ENCODE data around the gene TMEM127. TPM values are rescaled to one million over a fixed set of nuclear protein-coding genes. Genes with fewer than 3 reads are reported as not detected.

Gene TMEM127
- total RNA-seq, 2 donors from 2014 or later: 64.4 to 86.6 TPM

GRCh38 chr2:96212339-96212738 lies 53.5 kb downstream of the TMEM127 start:
- no peak for DNase-seq
- no peak for ATAC-seq
- intact Hi-C loops (cut with DNase I): no loop called here

DNA sequence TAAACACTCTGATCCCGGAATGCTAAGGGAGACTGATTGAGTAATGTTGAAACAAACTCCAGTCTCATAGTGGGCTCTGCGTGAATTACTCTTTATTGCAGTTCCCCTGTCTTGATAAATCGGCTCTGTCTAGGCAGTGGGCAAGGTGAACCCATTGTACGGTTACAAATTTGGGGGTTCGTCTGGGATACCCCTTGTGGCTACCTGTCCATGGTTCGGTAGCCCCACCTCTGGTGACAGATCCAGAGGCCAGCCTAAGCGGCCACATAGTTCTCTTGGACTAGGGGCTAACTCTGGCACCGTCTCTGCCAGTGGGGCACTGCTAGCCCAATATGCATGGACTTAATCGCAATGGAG lies 56.1 kb downstream of the TMEM127 start:
- DNase-seq (no peak), ATAC-seq (no peak)
- intact Hi-C loops (cut with DNase I): loop anchor here in 1 of 2 donors (2.0 kb wide), 1 partner anchor 55 kb away; the partner anchor contains the start of gene TMEM127

DNA sequence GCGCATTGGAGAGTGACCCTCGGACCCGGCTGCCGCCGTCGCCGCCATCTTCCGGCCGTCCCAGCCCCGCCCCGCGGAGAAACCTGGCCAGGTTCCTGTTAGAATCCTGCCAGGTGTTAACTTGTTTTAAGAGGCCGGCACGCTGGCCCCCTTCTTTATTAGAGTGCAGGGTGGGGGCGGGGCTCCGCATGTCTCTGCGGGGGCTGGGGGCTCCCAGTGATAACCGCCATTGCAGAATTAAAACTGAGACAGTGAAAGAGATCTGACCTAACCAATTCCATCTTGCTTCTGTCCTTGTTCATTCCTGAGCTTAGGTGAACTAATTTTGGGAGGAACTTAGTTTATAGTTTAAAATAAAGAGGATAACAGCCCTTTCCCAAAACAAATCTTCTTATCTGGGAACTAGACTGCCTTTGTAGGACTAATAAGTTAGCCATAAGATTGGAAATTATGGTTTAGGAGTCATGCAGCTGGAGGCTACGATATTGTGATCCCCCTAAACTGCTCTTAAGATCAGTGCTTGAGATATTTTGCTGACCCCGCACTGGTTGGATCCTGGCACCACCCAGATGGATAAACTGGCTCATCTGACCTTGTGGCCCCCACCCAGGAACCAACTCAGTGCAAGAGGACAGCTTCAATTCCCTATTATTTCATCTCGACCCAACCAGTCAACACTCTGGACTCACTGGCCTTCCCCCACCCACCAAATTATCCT lies 56.6 kb downstream of the TMEM127 start:
- intact Hi-C loops (cut with DNase I): loop anchor here in 1 of 2 donors (2.0 kb wide), 1 partner anchor 56 kb away; the partner anchor contains the start of gene TMEM127
- no peak for ATAC-seq
- no peak for DNase-seq

DNA sequence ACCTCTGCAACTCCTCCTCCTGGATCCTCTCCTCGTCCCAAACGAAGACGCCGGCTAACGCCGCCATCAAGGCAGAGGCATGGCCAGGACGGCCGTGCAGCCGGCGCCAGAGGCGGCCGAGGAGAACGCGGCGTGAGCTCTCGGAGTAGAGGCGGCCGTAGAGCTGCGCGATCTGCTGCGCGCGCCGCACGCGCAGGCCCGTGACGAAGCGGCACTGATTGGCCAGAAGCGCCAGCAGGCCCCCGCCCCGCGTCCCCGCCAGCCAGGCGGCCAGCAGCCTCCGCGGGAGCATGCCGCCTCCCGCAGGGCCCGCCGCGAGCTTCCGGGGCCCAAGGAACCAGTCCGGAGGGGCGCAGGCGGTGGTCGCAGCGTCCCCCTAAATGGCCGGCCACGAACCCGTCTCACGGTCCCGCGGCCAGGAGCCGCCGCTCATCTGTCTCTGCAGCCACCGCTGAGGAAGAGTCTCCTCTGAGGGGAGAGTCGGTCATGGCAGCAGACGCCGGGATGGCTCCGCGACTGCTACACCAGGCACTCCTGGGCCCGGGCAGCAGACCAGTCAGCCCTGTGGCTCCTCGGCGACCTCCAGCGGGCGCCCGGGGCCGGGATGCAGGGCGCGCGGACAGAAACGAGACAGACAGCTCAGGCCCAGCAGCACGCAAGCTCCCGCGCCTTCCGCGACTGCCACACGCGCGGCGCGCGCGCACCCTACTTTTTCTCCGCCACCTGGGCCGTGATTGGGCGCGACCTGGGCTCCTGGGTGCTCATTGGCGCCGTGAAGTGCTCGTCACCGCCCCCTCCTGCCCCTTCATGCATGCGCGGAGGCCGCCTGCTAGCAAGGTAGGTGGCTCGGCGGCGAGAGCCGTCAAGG lies 57.4 kb downstream of the TMEM127 start, which contains the start of gene STARD7:
Gene STARD7, minus strand, starts transcription at position 685 of the 868 bp plus-strand sequence. Its CDS starts 393 bp downstream, at position 292.
- ATAC-seq (peak; percentile 96 to 98), DNase-seq (peak; percentile 99)
- intact Hi-C loops (cut with DNase I): loop anchor here in 1 of 2 donors (2.0 kb wide), 1 partner anchor 56 kb away; the partner anchor contains the start of gene TMEM127

DNA sequence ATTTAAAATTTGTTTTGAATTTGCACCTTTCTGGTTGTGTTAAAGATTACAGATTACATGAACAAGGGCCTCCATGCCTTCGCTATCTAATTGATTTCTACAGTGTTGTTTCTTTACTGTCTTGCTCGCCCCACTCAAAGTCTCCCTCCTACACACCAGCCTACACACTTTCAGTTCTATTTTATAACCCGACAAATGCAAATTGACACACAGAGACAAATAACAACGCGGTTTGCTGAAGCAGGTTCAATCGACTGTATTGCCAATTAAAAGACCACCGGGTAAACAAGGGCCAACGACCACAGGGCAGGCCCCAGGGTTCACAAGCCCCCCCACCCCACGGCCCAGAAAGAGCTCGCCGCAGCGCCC lies 58.0 kb downstream of the TMEM127 start:
- no peak for DNase-seq
- intact Hi-C loops (cut with DNase I): loop anchor here in 1 of 2 donors (2.0 kb wide), 1 partner anchor 57 kb away; the partner anchor contains the start of gene TMEM127
- ATAC-seq: no peak

- intact Hi-C loops (cut with DNase I): no loop called here
- no peak for ATAC-seq
- DNase-seq: no peak
These were observed 58.6 kb downstream of the TMEM127 start for GRCh38 chr2:96207073-96207773.

DNA sequence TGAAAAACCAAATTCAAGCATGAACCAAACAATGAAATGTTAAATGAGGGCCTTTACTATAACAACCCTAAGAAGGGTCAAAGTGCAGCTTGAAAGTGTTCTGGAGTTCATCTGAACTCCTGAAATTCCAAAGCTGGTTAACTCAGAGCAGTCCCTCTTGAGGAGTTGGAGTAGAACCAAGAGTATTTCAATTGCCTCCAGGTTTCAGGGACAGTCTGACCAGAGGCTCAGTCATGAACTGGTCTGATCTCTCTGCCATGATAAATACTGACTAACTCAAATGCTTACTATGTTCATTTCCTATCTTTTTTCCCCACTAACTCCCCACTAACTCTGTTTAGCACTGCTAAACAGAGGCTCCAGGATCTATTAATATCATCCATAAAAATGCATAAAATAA lies 59.9 kb downstream of the TMEM127 start:
- intact Hi-C loops (cut with DNase I): no loop called here

DNA sequence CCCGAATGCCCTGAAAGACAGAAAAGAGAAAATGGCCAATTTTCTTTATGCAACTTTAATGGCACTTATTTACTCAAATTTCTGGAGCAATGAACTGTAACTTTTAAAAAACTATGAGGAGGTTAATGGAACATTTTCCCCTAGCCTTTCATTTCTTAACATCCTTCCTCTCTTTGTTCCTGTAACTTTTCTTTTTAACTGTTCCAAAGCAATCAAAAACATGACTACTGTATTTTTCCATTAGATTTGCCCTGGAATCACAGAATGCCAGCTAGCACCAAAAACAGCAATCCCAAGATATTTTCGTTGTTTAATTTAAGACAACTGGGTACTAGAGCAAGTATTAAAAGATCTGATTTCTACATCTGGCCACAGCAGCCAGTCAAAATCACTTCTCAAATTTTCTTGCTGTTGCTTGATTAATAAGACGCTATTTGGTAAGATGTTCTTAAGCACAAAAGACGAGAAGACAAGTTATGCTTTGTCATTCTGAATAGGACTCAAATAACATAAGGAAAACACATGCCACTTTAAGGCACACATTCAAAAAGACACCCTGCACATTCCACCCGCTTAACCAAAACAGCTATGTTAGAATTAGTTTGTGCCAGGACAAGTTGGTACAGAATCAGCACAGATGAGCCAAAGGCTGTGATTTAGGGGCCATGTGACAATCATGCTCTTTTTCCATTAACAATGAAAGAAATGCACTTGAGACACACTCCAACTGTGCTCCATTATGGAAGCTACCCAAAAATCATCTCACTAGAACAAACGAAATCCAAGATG lies 60.8 kb downstream of the TMEM127 start:
- DNase-seq: no peak
- intact Hi-C loops (cut with DNase I): no loop called here
- ATAC-seq: no peak

More for the DNA sequence above, 59.9 kb downstream of the TMEM127 start:
- DNase-seq (no peak), ATAC-seq (no peak)

DNA sequence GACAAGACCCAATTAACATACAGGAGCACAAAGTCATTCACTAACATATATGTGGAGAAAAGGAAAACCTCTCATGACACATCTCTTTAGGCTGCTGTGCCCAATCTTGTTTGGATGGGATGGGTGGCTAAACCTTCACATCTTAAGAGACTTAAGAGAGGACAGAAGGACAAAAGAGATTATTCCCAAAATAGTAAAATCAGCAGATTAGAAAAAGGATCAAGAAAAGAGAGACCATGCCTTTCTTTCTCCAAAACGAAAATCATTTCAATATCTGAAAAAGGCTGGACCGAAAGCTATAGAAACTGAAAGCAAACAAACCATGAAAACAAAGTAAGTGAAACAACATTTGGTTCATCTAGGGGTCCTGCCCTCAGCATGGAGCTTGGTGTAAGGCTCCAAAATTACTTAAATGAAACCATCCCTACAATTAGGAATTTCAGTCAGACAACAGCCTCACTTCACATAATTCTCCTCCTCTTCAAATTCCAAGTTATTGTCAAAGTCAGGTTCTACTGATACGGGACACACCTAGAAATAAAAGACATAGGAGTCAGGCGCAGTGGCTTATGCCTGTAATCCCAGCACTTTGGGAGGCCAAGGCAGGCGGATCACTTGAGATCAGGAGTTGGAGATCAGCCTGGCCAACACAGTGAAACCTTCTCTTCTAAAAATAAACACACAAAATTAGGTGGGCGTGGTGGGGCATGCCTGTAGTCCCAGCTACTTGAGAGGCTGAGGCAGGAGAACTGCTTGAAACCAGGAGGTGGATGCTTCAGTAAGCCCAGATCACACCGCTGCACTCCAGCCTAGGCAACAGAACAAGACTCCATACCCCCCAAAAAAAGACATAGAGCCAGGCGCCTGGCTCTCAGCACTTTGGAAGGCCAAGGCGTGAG lies 62.4 kb downstream of the TMEM127 start:
- no peak for ATAC-seq
- DNase-seq: no peak
- intact Hi-C loops (cut with DNase I): no loop called here

GRCh38 chr2:96202152-96202854 lies 63.5 kb downstream of the TMEM127 start:
- ATAC-seq (no peak), DNase-seq (no peak)
- intact Hi-C loops (cut with DNase I): no loop called here

DNA sequence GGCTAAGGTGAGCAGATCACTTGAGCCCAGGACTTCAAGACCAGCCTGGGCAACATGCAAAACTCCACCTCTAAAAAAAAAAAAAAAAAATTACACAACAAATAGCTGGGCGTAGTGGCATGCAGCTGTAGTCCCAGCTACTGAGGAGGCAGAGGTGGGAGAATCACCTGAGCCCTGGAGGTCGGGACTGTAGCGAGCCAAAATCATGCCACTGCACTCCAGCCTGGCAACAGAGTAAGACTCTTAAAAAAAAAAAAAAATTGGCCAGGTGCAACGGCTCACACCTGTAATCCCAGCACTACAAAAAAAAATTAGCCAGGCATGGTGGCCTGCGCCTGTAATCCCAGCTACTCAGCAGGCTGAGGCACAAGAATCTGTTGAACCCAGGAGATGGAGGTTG lies 64.5 kb downstream of the TMEM127 start:
- ATAC-seq: no peak
- DNase-seq: no peak
- intact Hi-C loops (cut with DNase I): no loop called here

GRCh38 chr2:96198921-96199320 lies 66.9 kb downstream of the TMEM127 start:
- ATAC-seq (no peak), DNase-seq (no peak)
- intact Hi-C loops (cut with DNase I): no loop called here

Other genes starting within 250 kb of the TMEM127 start
- gene GPAT2, start 231.1 kb downstream of the TMEM127 start, total RNA-seq: 1 to 10 TPM; 6.8 to 8.3 TPM
- 1 to 10 TPM; 1.6 to 2.3 TPM for gene ADRA2B, start 149.4 kb downstream of the TMEM127 start, total RNA-seq
- not detected for gene ASTL, start 127.5 kb downstream of the TMEM127 start, total RNA-seq
- gene DUSP2, start 120.6 kb downstream of the TMEM127 start, total RNA-seq: 1 to 10 TPM; 1.6 to 2.4 TPM
- 100 to 1,000 TPM; 135 to 185 TPM for gene STARD7, start 57.2 kb downstream of the TMEM127 start, total RNA-seq
- 10 to 100 TPM; 50.0 to 52.7 TPM for gene CIAO1, start 228 bp upstream of the TMEM127 start, total RNA-seq
- 10 to 100 TPM; 51.6 to 61.5 TPM for gene SNRNP200, start 39.5 kb upstream of the TMEM127 start, total RNA-seq
- 1 to 10 TPM; 1.4 to 2.1 TPM for gene ITPRIPL1, start 59.3 kb upstream of the TMEM127 start, total RNA-seq
- gene NCAPH, start 69.8 kb upstream of the TMEM127 start, total RNA-seq: 1 to 10 TPM in 1 of 2 donors, under 1 TPM in 1; 0.42 to 2.9 TPM
- under 1 TPM in 1 of 2 donors, not detected in 1; 0.31 TPM for gene NEURL3, start 239.4 kb upstream of the TMEM127 start, total RNA-seq